Activated CD8-positive, alpha-beta memory T cell treated with anti-CD3 and anti-CD28 coated beads for 1 hour (primary cell): ENCODE results near the gene PSMD7.

Experiments used
- DNase-seq, 2 donors: peaks; one replicate each; pipeline ENCODE4 v3.0.0-alpha.2; 2020; ENCODE audit warnings: low read depth in 1 of 2; ENCODE audit errors: extremely low read depth in 1 of 2

PSMD7 gene

DNA sequence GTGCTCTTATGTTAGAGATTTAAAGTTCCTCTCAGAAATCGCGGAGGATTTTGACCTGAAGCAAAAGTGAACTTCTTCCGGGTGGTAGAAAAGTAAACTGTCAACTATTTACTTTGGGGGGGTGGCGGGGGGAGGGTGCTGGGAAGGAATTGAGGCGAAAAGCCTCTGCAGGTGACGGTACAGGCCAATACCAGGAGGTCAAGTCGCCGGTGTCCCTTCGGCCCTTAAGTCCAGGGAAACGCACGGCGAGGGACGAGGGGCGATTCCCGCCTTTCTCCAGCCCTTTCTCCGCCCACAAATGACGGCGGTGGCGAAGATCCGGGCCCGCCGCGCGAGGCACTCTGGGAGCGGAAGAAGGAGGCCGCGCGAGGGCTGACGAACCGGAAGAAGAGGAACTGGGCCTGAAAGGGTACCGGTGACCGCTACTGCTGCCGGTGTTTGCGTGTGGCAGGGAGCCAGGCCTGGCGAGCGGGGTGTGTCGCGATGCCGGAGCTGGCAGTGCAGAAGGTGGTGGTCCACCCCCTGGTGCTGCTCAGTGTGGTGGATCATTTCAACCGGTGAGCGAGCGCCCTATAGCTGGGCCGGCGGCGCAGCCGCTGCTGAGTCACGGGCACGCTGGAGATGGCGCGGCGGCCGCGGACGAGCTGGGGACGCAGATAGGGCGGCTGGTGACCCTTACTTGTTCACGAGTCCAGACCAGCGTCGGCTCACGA, at the start of gene PSMD7:
Gene PSMD7 (plus strand): TSS at position 383 of the 713 bp plus-strand sequence. CDS start 101 bp downstream, at position 484.
- DNase-seq = peak; percentile 52 to 80

- DNase-seq = no peak
These were observed 47.4 kb upstream of the PSMD7 start for GRCh38 chr16:74249254-74249653.

GRCh38 chr16:74249846-74250245, 46.8 kb upstream of the PSMD7 start:
- no peak for DNase-seq

- no peak for DNase-seq
These were observed 44.3 kb upstream of the PSMD7 start for GRCh38 chr16:74252329-74252728.

- no peak for DNase-seq
These were observed 43.3 kb upstream of the PSMD7 start for GRCh38 chr16:74253161-74253938.

GRCh38 chr16:74257061-74257460, 39.6 kb upstream of the PSMD7 start:
- DNase-seq = no peak

GRCh38 chr16:74261068-74261467, 35.5 kb upstream of the PSMD7 start:
- DNase-seq = no peak

DNA sequence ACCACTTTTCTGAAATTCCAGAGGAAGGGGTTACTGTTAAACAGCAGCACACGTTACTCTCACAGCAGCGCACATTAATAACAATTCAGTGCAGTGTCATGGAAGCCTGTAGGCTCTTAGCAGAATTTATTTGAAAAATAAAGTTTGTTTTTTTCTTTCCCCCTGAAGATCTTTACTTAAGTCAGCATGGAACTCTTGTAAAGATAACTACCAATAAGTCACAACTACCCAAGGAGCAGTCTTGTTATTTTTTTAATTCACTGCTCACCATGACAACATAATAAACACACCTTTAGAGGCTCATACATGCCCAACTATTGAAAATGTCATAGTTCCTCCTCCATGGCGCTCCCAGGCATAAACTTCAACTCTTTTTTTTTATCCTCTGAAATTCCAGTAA, 31.8 kb upstream of the PSMD7 start:
- DNase-seq = no peak

DNA sequence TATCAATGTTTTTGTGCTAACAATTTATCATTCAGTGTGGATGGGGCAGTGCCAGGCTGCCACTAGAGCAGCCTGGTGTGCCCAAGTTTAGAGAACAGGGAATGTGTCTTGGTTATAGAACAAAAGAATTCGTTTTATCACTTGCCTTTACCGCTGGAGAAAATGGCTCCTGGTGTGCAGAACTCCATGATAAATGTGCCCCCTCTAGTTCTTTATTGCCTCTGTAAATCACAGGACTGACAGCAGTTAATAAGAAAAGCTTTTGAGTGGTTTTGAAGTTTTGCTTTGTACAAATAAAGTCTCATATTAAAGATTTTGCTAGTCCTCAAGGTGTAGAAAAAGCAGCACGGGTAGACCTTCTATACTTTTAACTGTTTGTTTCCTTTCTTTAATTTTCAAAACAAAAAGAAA, 28.2 kb upstream of the PSMD7 start:
- DNase-seq = no peak

GRCh38 chr16:74271872-74272271, 24.7 kb upstream of the PSMD7 start:
- no peak for DNase-seq

DNA sequence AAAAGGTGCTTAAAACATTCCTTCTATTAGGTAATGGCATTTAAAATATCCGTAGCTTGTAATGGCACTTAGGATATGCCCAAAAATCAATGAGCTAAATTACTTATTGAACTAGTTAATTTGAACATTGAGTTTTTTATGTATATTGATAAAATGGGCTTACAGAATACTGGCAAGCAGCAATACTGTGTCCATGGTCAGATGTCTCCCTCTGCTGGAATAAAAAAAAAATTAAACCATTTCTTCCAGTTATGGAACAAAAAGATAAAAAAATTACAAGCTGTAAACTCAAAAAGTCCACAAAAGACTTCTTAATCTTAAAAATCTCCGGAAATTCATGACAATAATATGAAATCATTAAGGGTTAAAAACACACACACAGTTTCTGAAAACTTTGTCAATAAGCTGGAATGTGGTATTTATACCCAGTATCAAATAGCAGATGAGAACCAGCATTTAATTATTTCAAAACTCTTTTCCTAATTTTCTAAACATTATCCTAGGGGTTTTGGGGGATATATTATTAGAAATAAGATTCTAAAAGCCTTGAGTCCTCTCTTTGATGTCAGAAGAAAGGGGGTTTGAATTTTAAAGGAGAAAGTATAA, 21.5 kb upstream of the PSMD7 start:
- no peak for DNase-seq

GRCh38 chr16:74275711-74276110, 20.9 kb upstream of the PSMD7 start:
- no peak for DNase-seq

DNA sequence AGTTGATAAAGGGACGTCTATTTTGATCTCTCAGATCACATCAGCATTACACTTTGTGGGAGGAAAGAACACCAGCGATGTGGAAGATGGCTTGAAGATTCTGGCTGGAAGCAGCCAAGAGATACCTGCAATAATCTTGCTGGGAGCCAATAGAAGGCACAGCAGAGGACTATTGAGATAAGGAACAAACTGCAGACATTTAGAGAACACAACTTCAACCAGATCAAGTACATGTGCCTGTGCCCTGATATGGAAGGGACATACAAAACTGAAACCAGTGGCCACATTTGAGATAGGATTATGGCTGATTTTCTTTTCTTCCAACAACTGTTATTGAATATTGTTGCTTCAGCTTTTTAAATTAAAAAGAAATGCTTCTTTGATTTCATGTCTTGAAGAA, 18.6 kb upstream of the PSMD7 start:
- no peak for DNase-seq

GRCh38 chr16:74279266-74279665, 17.3 kb upstream of the PSMD7 start:
- DNase-seq = no peak

GRCh38 chr16:74279805-74280204, 16.8 kb upstream of the PSMD7 start:
- no peak for DNase-seq

- no peak for DNase-seq
These were observed 16.2 kb upstream of the PSMD7 start for GRCh38 chr16:74280448-74280847.

DNA sequence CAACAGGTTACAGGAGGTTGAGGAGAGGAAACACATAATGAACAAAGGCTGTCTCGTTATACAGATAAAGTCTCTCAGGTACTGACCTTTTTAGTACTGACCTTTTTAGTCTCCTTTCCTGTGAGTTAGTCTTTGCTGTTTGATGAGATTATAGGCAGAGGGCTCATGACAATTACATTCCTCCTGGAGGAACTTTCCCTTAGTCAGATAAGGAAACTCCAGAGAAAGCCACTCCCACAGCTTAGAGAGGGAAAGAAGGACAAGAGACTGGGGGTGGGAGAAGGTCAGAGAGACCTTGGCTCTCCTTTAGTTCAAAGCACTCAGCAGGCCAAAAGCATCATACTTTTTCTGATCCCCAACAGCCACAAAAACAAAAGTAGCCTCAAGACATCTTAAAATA, 15.3 kb upstream of the PSMD7 start:
- no peak for DNase-seq

GRCh38 chr16:74283716-74284115, 12.9 kb upstream of the PSMD7 start:
- no peak for DNase-seq

DNA sequence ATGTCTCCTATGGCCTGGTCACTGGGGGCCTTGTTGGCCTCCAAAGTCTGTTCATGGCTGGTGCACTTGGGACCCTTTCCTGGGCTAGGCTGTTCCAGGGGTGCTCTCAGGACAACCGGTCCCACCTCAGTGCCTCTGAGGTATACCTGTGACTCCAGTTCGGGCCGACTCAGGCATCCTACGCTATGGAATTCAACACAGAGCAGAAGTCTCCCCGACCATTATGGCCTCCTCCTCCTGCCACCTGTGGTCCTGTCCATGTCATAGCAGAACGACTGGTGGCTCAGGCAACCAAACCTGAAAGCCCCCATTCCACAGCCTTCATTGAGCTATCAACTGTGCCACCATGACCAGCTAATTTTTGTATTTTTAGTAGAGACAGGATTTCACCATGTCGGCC, 8.5 kb upstream of the PSMD7 start:
- DNase-seq = no peak

DNA sequence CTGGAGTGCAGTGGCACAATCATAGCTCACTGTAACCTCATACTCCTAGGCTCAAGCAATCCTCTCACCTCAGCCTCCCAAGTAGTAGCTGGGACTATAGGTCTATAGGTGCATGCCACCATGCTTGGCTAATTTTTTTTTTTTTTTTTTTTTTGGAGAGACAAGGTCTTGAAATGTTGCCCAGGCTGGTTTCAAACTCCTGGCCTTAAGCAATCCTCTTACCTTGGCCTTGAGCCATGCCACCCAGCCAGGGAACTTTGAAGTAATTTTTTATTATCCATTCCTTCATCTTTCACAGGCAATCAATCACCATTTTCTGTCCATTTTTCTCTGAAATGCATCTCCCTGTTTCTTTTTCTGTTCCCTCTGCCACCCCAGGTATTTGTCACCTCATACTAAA, 6.3 kb upstream of the PSMD7 start:
- DNase-seq = no peak

- no peak for DNase-seq
These were observed 5.4 kb upstream of the PSMD7 start for GRCh38 chr16:74291176-74291575.
